Activated CD4-positive, CD25-positive, alpha-beta regulatory T cell (primary cell): ENCODE data around the gene CEP68.

ENCODE experiments used
- DNase-seq, 4 experiments: peaks; one replicate each; lab custom pipeline; 2025; lab: John Stamatoyannopoulos, UW

Gene CEP68

DNA sequence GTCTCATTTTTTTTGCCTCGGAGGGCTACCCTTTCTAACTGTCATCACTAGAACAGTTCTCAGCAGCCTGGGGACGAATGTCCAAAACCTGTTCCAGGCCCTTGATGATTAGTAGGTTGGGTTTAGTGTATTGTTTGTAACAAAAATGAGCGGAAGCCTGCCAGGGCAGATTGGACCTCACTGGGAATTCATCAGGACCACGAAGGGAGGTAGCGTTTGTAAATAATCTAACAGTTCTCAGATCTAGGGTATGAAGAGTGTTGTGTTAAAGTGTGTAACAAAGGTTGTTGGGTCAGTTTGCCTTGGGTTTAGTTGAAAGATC is 799 bp downstream of the CEP68 start:
- no peak for DNase-seq

DNA sequence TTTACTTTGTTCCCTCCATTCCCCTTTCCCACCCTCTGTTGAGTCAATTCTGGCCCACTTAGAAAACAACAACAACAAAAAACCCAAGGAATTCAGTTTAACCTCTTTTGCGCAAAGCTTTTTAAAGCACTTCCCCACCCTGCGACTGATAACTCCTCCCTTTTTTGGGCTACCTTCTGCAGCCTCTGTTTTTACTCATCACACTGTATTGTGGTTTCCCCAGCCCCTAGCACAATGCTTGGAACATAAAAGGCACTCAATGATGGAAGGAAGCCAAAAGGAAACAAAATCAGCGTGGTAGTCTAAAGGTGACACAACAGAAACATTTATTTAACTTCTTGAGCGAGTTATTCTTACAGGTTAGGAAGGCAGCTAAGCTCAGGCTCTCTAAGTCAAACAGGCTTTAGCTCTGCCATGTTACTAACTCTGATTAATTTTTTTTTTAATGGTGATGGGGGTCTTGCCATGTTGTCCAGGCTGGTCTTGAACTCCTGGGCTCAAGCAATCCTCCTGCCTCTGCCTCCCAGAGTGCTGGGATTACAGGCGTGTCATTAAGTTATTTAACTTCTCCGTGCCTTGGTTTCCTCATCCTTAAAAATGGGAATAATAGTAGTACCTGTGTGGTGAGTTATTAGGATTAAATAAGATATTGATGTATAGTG is 1.3 kb downstream of the CEP68 start:
- peak in 1 of 4 experiments; percentile 7 for DNase-seq

- no peak for DNase-seq
Observed at GRCh38 chr2:65059071-65059470, 2.9 kb downstream of the CEP68 start.

DNA sequence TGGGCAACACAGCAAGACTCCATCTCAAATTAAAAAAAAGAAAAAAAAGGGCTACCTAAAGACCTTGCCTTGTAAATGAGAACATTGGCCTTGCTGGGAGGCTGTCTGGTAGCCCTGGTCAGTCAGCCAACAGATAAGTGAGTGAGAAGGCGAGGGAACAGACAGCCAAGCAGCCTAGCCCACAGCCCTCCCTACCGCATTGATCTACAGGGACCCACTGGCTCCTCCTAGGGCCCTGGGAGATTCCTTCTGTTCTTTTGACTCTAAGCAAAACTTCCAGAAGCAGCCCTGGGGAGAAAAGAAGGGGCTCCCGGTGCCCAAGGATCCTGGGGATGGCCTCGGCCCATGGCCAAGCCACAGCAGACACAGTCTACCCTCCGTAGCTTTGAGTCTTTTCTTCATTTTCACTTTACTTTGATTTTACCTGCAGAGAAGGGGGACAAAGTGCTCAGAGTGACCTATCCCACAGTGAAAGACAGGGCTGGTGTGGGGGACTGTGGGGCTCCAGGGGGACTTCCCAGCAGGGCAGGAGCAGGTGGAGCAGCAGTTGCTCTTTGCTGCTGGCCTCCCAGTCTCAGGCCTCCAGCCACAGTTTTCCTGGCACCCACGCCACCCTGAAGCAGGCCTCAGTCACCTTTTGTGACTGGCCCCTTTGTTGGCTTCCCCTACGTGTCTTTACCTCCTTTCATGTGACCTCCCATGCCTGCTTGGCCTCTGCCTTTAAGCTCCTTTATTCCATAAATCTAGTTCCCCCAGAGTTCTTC is 5.1 kb downstream of the CEP68 start:
- no peak for DNase-seq

- no peak for DNase-seq
Observed at GRCh38 chr2:65061910-65062339, 5.7 kb downstream of the CEP68 start.

GRCh38 chr2:65062843-65063825 is 6.9 kb downstream of the CEP68 start:
- DNase-seq = no peak

GRCh38 chr2:65064728-65065552 is 8.7 kb downstream of the CEP68 start:
- peak in 1 of 4 experiments; percentile 13 for DNase-seq

DNA sequence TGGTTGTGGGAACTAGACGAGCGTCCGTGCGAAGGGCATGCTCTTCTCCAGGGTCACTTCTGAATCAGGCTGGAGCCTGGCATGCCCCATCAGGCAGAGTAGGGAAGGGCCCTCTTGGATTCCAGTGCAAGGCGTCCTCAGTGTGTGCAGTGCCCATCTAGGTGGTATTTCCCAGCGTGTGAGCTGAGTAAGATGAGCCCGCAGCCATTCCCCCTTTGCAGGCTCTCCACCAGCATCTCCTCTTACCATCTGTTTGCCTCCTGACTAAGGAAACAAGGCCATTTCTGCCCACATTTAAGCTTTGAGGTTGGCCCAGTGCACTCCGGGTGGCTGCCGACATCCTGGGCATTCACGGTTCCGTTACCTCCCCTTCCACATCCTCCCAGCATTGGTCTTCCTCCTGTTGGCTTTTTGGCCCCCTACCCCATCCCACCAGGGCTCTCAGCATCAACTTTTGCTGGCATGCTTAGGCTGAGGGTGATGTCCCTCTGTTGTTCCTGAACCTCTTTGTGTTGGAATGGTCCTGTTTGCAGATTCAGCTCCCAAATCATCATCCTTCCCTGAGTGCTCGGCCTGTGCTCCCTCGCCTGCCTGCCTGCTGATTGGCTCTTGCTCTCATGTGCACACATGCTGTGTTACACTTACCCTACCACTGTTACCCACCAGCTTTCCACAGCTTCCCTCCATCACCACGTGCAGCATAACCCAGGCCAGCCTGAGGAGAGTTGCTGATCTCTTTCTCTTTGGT is 11.8 kb downstream of the CEP68 start:
- DNase-seq = no peak

- DNase-seq = no peak
Observed at GRCh38 chr2:65069439-65069824, 13.2 kb downstream of the CEP68 start.

DNA sequence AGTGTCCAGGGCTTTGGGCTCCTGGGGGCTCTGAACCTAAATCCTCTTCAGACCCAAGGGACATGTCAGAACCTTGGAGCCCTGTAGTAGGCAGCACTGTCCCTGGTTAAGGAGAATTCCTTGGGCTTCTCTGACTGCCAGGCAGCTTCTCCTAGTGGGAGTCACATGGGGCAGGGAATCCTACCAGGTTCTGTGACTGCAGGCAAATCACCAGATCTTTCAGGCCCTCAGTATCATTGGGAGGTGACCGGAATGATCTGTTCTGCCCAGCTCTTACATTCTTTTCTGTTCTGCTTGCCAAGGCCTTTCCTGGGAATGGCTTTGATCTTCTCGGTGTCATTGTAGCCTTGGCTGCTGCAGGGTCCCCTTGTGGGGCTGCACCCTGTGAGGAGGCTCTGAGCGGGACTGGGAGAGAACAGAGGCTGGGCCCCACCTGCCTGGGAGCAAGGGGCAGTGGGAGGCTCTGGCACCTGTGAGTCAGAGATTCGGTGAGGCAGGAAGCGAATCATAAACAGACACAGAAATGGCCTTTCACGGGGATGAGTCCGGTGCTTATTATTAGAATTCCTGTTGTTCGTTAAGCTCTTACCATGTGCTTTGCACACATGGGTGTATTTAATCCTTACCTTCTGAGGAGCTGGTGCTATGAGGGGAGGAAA is 14.1 kb downstream of the CEP68 start:
- DNase-seq = no peak

- no peak for DNase-seq
Observed at GRCh38 chr2:65070856-65071255, 14.6 kb downstream of the CEP68 start.

DNA sequence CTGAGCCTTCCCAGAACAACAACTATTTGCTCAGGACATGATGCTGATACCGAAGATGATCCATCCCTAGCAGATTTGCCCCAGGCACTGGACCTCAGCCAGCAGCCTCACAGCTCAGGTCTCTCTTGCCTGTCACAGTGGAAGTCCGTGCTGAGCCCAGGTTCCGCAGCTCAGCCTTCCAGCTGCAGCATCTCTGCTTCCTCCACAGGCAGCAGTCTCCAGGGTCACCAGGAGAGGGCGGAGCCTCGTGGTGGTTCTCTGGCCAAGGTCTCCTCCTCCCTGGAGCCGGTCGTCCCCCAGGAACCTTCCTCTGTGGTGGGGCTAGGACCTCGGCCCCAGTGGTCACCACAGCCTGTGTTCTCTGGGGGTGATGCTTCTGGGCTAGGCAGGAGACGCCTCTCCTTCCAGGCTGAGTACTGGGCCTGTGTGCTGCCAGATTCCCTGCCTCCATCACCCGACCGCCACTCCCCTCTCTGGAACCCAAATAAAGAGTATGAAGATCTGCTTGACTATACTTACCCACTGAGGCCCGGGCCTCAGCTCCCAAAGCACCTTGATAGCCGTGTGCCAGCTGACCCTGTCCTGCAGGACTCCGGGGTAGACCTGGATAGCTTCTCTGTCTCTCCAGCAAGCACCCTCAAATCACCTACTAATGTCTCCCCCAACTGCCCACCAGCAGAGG is 15.4 kb downstream of the CEP68 start:
- DNase-seq = no peak

DNA sequence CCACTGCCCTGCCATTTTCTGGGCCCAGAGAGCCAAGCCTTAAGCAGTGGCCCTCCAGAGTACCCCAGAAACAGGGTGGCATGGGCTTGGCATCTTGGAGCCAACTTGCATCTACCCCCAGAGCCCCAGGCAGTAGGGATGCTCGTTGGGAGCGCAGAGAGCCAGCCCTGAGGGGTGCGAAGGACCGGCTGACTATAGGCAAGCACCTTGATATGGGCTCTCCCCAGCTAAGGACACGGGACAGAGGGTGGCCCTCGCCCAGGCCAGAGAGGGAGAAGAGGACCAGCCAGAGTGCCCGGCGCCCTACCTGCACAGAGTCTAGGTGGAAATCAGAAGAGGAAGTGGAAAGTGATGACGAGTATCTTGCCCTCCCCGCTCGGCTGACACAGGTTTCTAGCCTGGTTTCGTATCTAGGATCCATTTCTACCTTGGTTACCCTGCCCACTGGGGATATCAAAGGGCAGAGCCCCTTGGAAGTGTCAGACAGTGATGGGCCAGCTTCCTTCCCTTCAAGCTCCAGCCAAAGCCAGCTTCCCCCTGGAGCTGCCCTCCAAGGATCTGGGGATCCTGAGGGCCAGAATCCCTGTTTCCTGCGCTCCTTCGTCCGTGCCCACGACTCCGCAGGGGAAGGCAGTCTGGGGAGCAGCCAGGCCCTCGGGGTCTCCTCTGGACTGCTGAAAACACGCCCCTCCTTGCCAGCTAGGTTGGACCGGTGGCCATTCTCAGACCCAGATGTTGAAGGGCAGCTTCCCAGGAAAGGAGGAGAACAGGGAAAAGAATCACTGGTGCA is 16.2 kb downstream of the CEP68 start:
- DNase-seq = no peak

DNA sequence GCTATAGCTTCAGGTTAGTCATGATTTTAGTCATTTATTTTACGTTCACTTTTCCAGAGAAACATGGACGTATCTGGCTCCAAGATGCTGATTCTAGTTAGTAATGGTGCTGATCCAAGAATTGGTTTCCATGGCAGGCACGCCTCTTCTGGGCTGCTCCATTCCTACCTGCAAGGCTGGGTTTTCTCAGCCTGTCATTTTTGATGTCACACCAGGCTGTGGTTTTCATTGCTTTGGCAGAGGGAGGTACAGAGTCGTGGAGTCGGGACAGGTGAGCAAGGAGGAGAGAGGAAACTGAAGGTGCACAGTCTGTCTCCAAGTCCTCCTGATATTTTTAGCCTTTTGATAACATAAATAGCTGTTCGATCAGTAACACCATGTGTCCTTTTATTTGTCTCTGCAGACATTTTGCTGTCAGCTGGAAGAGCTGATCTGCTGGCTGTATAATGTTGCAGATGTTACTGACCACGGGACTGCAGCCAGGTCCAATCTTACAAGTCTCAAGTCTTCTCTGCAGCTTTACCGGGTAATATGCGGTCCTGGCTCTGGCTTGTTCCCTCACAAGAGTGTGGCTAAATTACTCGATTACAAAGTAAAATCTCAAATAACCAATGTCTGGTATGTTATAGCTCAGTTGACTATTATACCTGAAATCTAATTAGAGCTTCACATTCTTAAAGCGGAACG is 17.8 kb downstream of the CEP68 start:
- DNase-seq = no peak

DNA sequence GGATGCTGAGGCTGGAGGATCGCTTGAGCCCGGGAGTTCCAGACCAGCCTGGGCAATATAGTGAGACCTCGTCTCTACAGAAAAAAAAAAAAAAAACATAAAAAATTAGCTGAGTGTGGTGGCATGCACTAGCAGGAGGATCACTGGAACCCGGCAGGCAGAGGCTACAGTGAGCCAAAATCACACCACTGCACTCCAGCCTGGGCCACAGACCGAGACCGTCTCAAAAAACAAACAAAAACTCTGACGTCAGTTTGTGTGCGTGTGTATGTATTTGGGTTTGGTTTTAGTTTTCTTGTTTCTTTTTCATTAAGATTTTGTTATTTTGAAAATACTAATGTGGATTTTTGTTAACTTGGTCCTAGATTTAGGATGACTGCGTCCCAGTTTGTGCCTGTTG is 19.0 kb downstream of the CEP68 start:
- no peak for DNase-seq

GRCh38 chr2:65075605-65076344 is 19.6 kb downstream of the CEP68 start:
- DNase-seq = no peak

DNA sequence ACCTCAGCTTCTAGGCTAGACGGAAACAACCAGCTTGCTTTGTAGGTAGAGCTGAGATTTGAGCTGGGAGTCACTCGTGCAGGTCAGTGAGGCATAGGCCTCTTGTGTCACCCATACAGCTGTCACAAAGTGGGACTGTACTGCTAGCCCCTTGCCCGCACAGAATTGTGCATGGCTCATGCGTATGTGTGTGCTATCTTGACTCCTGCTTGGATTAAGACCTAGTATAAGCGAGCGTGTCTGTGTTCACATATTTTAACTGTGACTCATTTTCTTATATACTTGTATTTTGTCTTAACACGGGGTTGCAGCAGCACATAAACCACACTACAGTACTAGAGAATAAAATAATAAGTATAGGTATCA is 20.1 kb downstream of the CEP68 start:
- DNase-seq = no peak

DNA sequence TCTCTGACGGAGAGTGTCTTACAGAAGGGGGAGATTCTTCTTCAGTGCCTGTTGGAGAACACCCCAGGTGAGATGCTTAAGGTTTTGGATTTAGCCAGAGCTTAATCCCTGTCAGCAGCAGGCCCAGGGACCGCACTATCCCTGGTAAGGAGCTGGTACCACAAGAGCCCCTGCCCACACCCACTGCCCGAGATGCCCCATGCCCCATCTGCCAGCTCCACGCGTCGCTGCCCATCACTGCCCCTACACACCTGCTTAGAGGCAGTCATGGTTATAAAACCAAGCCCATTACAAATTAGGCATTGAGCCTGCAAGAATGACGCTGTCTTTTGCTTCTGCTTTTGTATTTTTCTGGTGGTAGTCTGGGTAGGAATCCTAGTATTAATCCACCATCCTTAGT is 21.7 kb downstream of the CEP68 start:
- no peak for DNase-seq
